Parathyroid adenoma (tissue), 2 donors: ENCODE measurements around the gene RAET1E.

Source experiments
- H2AFZ ChIP-seq: fragments of 300-600 bp; sonication (generic); one replicate; pipeline ENCODE4 v1.7.0; 2017; ENCODE audit warnings: antibody characterized with exemption, mild to moderate bottlenecking
- H3K27ac ChIP-seq: fragments of 300-600 bp; sonication (generic); one replicate; pipeline ENCODE4 v1.7.0; 2017
- H3K27me3 ChIP-seq: fragments of 300-600 bp; sonication (generic); one replicate; pipeline ENCODE4 v1.7.0; 2017; ENCODE audit warnings: low read length; ENCODE audit not compliant: control insufficient read depth, insufficient read depth
- H3K36me3 ChIP-seq: fragments of 300-600 bp; sonication (generic); one replicate; pipeline ENCODE4 v1.7.0; 2017; ENCODE audit warnings: low read length; ENCODE audit not compliant: control insufficient read depth, insufficient read depth
- H3K4me1 ChIP-seq: fragments of 300-600 bp; sonication (generic); one replicate; pipeline ENCODE4 v1.7.0; 2017; ENCODE audit warnings: control low read depth
- H3K4me2 ChIP-seq: fragments of 300-600 bp; sonication (generic); one replicate; pipeline ENCODE4 v1.7.0; 2017; ENCODE audit warnings: low read length
- H3K4me3 ChIP-seq: fragments of 300-600 bp; sonication (generic); one replicate; pipeline ENCODE4 v1.7.0; 2017; ENCODE audit warnings: low read depth, low read length
- H3K79me2 ChIP-seq: fragments of 300-600 bp; sonication (generic); one replicate; pipeline ENCODE4 v1.7.0; 2017; ENCODE audit warnings: control low read depth
- H3K9ac ChIP-seq: fragments of 300-600 bp; sonication (generic); one replicate; pipeline ENCODE4 v1.7.0; 2017; ENCODE audit warnings: mild to moderate bottlenecking
- H3K9me3 ChIP-seq: fragments of 300-600 bp; sonication (generic); one replicate; pipeline ENCODE4 v1.7.0; 2017; ENCODE audit warnings: low read length; ENCODE audit not compliant: control insufficient read depth
- TF ChIP-seq, protein P1 (sequence below): fragments of 300-600 bp; sonication (generic); IDR thresholded peaks from one replicate; pipeline ENCODE4 v1.7.0; 2017; ENCODE audit warnings: antibody characterized with exemption, mild to moderate bottlenecking
- donor health status: primary hyperparathyroidism.

The RAET1E gene

DNA sequence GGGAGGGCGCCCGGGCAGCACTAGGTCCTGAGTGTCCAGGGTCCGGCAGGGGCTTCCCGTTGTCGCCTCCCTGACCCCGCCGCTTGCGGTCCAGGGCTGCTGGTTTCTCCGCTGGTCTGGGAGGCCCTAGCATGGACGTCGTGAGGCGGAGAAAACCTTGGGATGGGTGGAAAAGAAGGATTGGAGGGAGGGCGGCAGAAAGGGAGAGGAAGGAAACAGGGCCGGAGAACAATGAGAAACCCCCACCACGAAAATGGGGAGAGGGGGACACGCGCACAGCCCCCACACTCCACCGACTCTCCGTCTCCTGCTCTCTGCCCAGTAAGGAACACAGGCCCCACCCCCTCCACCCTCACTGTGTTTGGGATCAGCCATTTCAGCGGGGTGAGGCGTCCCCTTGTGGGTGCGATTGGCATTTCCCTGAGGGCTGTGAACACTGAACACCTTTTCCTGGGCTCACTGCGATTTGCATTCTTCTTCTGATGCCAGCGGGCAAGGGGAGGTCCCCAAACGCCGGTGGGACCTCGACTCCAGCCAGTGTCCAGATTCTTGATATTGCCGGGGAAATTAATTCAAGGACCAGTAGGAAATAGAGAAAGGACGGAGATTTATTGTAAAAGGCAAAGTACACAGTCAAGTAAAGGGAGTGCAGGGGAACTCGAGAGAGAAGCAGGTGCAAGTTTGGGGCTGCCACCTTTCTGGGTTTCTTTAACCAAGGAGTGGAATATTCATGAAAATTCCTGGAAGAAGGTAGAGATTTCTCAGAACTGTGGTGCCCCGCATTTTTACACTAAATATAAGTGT is 28.3 kb upstream of the RAET1E start:
- Histone ChIP-seq H3K4me3 (peak overlapping the region; percentile 35), H3K9ac (no peak overlapping the region), H3K27me3 (peaks cover 5% of the 10 kb centered on the region), H3K4me1 (peaks cover 4% of the 10 kb centered on the region), H3K4me2 (peak overlapping the region; percentile 73), H3K27ac (peak overlapping the region; percentile 22), H3K9me3 (no peaks in the 10 kb centered on the region), H2AFZ (peak overlapping the region; percentile 87), H3K36me3 (no peaks in the 10 kb centered on the region), H3K79me2 (no peaks in the 10 kb centered on the region)
- TF ChIP-seq, protein P1, sequence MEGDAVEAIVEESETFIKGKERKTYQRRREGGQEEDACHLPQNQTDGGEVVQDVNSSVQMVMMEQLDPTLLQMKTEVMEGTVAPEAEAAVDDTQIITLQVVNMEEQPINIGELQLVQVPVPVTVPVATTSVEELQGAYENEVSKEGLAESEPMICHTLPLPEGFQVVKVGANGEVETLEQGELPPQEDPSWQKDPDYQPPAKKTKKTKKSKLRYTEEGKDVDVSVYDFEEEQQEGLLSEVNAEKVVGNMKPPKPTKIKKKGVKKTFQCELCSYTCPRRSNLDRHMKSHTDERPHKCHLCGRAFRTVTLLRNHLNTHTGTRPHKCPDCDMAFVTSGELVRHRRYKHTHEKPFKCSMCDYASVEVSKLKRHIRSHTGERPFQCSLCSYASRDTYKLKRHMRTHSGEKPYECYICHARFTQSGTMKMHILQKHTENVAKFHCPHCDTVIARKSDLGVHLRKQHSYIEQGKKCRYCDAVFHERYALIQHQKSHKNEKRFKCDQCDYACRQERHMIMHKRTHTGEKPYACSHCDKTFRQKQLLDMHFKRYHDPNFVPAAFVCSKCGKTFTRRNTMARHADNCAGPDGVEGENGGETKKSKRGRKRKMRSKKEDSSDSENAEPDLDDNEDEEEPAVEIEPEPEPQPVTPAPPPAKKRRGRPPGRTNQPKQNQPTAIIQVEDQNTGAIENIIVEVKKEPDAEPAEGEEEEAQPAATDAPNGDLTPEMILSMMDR, result peak; percentile 96

DNA sequence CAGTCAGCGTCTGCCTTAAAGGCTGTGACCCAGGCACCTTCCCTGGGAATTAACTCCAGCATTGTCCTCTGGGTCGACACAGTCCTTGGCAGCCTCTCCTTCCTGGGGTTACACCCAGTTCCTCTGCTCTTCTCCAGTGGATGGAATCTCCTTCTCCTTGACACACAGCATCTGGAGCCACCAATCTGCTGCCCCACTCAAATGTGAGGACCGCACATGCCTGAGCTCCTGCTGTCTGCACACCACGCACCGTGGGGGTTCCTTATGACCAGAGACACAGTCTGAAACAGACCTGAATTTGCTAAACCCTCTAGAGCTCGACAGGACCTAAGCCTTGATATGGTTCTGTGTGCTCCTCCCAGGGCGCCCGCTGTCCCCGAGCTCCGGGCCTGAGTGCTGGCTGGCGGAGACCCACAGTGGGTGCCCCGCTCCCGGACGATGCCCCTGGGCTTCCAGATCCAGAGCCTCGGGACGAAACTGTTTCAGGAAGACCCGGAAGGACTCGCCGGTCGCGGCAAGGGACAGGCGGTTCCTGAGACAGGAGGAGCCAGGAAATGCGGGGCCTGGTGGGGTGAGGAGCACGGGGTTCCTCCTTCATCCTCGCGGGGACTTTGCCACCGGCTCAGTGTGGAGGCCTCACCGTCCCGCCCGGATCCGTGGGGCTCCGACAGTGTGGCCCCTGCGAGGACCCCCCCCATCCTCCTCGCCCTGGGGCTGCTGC is 27.5 kb upstream of the RAET1E start:
- Histone ChIP-seq H3K36me3 (no peaks in the 10 kb centered on the region), H3K4me2 (peak overlapping the region; percentile 73), H3K9ac (no peak overlapping the region), H2AFZ (peak overlapping the region; percentile 87), H3K27me3 (peaks cover 5% of the 10 kb centered on the region), H3K4me1 (peaks cover 4% of the 10 kb centered on the region), H3K4me3 (peak overlapping the region; percentile 35), H3K27ac (peak overlapping the region; percentile 22), H3K79me2 (no peaks in the 10 kb centered on the region), H3K9me3 (no peaks in the 10 kb centered on the region)
- TF ChIP-seq, protein P1, result no peak

DNA sequence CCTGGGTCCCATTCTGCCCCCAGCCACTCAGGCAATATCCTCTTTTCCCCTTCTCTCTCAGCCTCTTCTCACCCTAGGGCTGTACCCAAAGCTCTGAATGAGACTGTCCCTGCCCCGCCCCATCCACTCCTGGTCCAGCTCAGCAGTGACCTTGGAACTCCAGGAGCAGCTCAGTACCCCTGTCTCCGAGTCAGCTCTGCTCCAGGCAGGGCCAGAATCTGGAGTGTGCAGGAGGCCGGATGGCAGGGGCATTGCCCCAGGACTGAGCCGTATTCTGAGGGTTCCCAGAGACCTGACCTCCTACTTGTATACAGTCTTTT is 27.0 kb upstream of the RAET1E start:
- Histone ChIP-seq H2AFZ (no peak overlapping the region), H3K27ac (no peak overlapping the region), H3K79me2 (no peaks in the 10 kb centered on the region), H3K36me3 (no peaks in the 10 kb centered on the region), H3K9me3 (no peaks in the 10 kb centered on the region), H3K4me2 (no peak overlapping the region), H3K27me3 (peaks cover 5% of the 10 kb centered on the region), H3K4me1 (peaks cover 4% of the 10 kb centered on the region), H3K4me3 (no peak overlapping the region), H3K9ac (no peak overlapping the region)
- TF ChIP-seq, protein P1, result no peak

DNA sequence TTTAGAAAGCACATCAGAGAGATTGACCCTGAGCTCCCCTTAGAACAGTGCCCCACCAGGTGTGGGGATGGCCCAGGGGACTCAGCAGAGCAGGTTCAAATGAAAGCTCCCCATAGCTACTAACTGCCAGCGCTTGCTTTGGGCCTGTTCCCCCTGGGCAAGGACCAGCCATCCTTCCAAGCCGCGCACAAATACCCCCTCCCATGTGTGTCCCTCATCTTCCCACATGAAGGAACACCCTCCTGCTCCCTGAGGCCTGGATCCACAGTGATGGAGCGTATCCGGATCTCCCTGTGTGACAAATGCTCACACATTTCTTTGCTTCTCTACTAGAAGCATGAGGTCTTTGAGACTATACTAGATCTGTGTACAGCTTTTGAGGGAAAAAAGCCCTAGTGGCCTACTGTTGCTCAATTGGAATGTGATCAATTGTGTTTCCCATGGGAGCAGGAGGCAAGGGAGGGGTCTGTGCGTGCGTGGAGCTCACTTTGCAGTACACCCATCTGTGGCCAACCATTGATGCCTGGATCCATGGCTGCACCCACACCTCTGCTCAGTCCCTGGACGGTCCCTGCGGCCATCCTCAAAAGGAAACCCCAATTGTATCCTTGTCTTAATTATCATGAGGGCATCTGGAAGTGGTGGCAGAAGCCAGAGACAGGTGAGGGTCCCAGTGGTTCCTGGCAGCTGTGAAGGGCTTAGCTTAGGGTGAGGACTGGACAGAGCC is 26.5 kb upstream of the RAET1E start:
- peaks cover 3% of the 10 kb centered on the region for H3K27me3 ChIP-seq

More for the DNA sequence above, 26.5 kb upstream of the RAET1E start:
- H3K27ac ChIP-seq, result no peak overlapping the region
- no peak overlapping the region for H3K9ac ChIP-seq
- H3K4me2 ChIP-seq, result no peak overlapping the region
- H3K4me3 ChIP-seq, result no peak overlapping the region
- H3K79me2 ChIP-seq, result no peaks in the 10 kb centered on the region
- peaks cover 4% of the 10 kb centered on the region for H3K4me1 ChIP-seq
- H3K9me3 ChIP-seq, result no peaks in the 10 kb centered on the region
- H3K36me3 ChIP-seq, result no peaks in the 10 kb centered on the region
- TF ChIP-seq, protein P1, result no peak
- no peak overlapping the region for H2AFZ ChIP-seq
